Stimulated activated CD8-positive, alpha-beta memory T cell treated with anti-CD3 and anti-CD28 coated beads, Interleukin-4, amount 100 ng/mL, for 1 hour (primary cell): ENCODE measurements around the gene MT3.

ENCODE experiments used
- DNase-seq, 2 donors: peaks; one replicate each; pipeline ENCODE4 v3.0.0-alpha.2; 2020; ENCODE audit warnings: low read depth in 2 of 2, low spot score in 1 of 2

The MT3 gene

DNA sequence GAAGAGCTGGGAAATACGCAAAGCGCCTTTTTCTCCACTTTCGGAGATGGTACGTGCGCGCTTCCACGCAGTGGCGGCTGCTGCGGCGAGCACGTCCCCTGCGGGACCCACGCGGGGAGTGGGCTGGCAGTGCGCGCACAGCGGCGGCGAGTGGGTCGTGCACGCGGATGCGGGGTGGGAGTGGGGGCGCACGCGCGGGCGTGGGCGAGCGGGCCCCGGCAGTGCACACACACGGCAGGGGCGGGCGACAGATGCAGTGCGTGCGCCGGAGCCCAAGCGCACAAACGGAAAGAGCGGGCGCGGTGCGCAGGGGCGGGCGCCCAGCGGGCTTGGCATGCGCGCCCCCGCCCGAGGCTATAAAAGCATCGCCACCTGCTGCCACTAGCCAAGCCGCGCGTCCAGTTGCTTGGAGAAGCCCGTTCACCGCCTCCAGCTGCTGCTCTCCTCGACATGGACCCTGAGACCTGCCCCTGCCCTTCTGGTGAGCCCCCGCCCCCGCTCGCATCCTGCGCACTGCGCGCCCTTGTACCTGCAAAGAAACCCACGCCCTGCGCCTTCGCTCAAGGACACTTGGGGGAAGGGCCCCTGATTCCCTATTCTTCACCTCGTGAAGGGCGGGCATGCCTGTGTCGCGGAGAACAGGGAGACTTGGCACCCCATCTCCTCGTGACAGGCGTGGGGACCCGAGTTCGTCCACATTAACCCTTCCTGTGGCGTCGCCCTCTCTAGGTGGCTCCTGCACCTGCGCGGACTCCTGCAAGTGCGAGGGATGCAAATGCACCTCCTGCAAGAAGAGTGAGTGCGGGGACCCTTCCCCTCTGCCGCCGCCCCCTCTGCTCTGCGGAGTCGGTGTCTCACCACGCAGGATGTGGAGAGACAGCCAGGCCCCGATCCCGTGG is at the start of gene MT3:
Gene MT3, plus strand, starts transcription at position 388 of the 899 bp plus-strand sequence. Its CDS starts 63 bp downstream, at position 451.
- no peak for DNase-seq

DNA sequence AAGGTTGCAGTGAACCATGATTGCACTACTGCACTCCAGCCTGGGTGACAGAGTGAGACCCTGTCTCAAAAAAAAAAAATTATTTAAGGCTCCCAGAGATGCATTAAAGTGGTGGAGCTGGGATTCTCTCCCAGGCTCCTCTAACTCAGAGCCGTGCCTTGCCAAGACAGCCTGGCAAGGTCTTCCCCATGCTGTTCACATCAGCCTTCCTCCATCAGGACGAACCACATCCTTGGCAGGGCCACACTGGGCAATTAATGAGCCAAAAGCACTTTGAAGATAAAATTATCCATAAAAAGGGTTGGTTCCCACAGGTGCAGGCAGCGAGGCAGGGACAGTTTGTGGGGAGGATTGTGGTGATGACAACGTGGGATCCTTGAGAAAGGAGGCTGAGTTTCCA is 49.7 kb upstream of the MT3 start:
- DNase-seq: no peak

- no peak for DNase-seq
Measured at GRCh38 chr16:56542039-56542438, 47.3 kb upstream of the MT3 start.

- no peak for DNase-seq
Measured at GRCh38 chr16:56547120-56547948, 42.0 kb upstream of the MT3 start.

DNA sequence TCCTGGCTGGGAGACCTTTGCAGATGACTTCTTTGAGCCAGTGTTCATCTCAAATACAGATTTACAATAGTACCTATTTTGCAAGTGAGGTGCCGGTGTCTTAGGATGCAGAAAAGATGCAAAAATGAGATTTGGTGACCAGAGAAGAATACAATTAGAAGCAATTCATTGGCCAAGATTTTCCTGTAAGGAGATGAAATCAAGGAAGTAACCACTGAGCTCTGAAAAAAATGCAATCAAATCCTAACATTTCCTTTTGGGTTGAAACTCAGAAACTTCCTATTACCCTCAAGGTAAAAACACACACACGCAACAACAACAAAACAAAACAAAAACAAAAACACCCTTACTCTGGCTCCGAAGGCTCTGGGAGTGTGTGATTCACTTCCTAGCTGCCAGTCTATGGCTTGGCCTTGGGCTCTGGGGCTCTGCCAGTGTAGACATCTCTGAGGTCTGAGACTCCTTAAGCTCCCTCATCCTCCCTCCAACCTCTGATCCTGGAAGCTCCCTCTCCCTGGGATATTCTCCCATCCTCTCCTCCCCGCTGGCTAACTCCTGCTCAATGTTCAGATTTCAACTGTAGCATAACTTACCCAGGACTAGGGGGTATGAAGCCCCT is 41.3 kb upstream of the MT3 start:
- no peak for DNase-seq

GRCh38 chr16:56549161-56549560 is 40.2 kb upstream of the MT3 start:
- no peak for DNase-seq

- DNase-seq: no peak
Measured at GRCh38 chr16:56549744-56550385, 39.5 kb upstream of the MT3 start.

DNA sequence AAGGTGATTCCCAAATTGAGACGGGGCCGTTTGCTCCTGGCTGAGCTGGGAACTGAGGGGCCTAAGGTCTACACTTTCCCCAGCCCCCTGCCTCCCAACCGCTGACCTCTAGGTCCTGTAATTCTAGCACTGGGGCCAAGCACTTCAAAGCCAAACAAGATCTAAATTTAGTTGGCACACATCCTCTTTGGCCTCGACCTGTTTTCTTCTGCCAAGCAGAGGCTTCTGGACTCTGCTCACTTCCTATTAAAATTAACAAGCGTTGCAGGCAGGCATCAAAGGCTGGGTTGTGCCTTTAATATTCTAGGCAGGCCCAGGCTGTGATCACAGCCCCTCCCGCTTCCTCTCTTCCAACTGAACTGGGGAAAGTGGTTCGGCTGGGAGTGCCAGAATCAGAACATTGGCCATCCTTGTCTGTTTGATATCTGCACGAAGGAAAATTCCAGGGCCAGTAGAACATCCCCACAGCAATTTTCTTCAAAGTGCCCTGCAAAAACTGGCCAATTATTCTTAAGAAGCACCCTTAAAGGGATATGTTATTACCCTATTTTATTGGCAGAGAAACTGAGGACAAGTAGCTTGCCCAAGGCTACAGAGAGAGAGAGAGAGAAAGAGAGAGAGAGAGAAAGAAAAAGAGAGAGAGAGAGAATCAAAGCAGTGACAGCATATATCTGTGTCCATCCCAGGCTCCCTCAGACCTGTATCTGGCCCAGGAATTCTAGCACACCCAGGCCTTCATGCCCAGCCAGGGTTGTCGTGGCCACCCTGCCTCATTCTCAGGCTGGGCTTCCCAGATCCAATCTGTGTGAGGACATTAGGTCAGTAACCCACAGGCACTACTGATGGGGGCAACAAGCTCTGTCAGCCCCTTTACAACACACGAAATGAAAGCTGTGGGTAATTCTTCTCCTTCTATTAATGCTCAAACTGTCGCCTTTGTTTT is 37.3 kb upstream of the MT3 start:
- DNase-seq: no peak

DNA sequence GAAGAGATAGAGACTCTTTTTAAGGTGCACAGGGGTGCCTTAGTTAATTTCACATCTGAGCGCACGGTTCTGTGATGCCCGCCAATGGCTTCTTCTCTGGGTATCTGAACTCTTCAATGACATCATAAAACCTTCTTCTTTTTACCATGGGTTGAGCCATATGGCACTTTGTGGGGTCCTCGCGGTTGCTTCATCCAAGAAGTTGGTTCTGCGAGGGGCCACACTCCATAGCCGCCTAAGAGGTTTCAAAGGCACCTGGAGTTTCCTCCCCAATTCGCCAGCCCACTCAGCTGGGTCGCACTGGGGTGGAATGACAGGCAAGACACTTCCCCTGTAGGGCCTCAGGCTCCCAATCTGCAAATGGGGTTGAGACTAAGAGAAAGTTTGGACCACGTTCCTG is 34.9 kb upstream of the MT3 start:
- no peak for DNase-seq

- no peak for DNase-seq
Measured at GRCh38 chr16:56558024-56558747, 31.1 kb upstream of the MT3 start.

GRCh38 chr16:56559109-56559508 is 30.2 kb upstream of the MT3 start:
- no peak for DNase-seq

DNA sequence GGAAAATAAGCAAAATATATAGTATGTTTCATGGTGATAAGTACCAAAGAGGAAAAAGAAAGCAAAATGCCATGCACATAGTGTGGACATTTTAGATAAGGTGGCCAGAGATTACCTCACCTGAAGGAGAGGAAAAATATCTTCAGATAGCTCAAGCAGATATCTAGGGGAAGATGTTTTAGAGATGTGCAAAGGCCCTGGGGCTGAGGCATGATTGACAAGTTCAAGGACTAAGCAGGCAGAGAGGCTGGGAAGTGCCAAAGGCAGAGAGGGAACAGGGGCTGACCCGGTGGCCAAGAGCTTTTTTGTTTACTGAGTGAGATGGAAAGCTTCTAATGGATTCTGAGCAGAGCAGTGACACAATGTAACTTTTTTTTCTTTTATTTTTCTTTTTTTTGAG is 28.9 kb upstream of the MT3 start:
- DNase-seq: no peak

DNA sequence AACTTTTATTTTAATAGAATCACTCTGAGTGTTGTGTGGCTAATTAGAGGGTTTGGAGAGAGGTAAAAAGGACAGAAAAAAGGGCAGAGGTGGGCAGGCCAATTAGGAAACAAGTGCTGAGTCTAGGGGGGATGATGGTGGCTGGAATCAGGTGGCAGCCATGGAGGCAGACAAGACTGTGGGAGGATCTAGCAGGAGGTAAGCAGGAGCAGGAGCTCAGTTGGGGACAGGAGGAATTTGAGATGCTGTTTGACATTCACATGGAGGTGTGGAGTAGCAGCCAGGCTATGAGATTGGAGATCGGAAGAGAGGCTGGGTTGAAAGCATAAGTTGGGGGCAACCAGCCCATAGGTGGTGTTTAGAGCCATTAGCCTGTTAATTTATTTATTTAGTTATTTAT is 28.2 kb upstream of the MT3 start:
- no peak for DNase-seq

GRCh38 chr16:56564793-56565477 is 24.4 kb upstream of the MT3 start, which contains the start of gene MT4:
Gene MT4 (plus strand): TSS chr16:56565073. CDS start chr16:56565129, 56 bp downstream.
- no peak for DNase-seq

DNA sequence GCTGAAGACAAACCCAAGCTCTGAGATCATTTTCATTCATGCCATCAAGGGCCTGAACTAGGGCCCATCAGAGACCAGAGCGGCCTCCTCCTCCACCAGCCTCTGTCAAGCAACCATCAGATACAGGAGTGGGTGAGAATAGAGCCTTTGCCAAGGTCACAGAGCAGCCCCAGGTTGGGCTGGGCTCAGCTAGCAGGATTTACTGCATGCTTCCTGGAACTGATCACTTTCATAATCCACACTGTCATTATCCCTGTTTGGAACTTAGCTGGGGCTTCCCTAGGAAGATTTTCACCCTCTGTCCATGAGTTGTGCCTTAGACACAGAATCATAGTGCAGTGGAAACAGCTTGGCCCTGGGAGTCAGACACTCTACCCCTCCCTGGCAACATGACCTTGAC is 19.4 kb upstream of the MT3 start:
- no peak for DNase-seq

GRCh38 chr16:56571525-56571924 is 17.8 kb upstream of the MT3 start:
- no peak for DNase-seq

DNA sequence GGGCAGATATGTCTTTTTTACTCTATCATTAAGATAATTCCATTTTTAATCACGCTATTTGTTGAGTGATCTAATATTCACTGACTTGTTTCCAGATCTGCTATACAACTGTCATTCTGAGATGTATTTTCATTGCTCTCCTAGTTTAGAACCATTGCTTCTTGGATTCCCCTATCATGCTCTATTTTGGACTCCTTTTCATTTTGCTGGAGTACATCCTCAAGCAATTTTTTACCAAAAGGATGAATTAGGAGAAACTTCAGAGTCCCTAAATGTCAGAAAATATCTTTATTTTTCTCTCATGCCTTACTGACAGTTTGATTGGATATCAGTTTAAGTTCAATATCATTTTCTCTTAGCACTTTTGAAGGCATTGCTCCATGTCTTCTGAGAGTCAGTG is 14.7 kb upstream of the MT3 start:
- DNase-seq: no peak

- peak; percentile 33 to 80 for DNase-seq
Measured at GRCh38 chr16:56576585-56577299, 12.6 kb upstream of the MT3 start.
